Muscle layer of colon (tissue), 2 donors: Measurements from ENCODE around the gene CUX1.

Source experiments
- H3K27ac ChIP-seq: one replicate; pipeline ENCODE4 v1.7.0; 2013; ENCODE audit warnings: low read depth, mild to moderate bottlenecking, low read length, moderate library complexity
- H3K27me3 ChIP-seq, 2 donors: one replicate each; pipeline ENCODE4 v1.7.0; 2013; ENCODE audit warnings: low read length in 2 of 2, mild to moderate bottlenecking in 2 of 2; ENCODE audit not compliant: insufficient read depth in 2 of 2, control insufficient read depth in 1 of 2
- H3K36me3 ChIP-seq: one replicate; pipeline ENCODE4 v1.7.0; 2013; ENCODE audit warnings: mild to moderate bottlenecking, low read length; ENCODE audit not compliant: insufficient read depth
- H3K4me1 ChIP-seq: one replicate; pipeline ENCODE4 v1.7.0; 2013; ENCODE audit warnings: mild to moderate bottlenecking, low read length; ENCODE audit not compliant: insufficient read depth
- H3K4me3 ChIP-seq, 2 donors: one replicate each; pipeline ENCODE4 v1.7.0; 2013; ENCODE audit warnings: low read length in 2 of 2, low read depth in 1 of 2, mild to moderate bottlenecking in 1 of 2, moderate library complexity in 1 of 2
- H3K9ac ChIP-seq: one replicate; pipeline ENCODE4 v1.7.0; 2013; ENCODE audit warnings: low read length
- H3K9me3 ChIP-seq: one replicate; pipeline ENCODE4 v1.7.0; 2013; ENCODE audit warnings: mild to moderate bottlenecking, low read length
- donor health status: abdominal sarcoma.
- donor health status: Adenocarcinoma of cecum.

The CUX1 gene

GRCh38 chr7:102089175-102090098 is 272.0 kb downstream of the CUX1 start:
- no peak overlapping the region for H3K27ac ChIP-seq
- no peak overlapping the region for H3K4me3 ChIP-seq
- no peaks in the 10 kb centered on the region for H3K36me3 ChIP-seq
- no peaks in the 10 kb centered on the region for H3K9me3 ChIP-seq
- H3K9ac ChIP-seq = no peak overlapping the region
- H3K27me3 ChIP-seq = no peaks in the 10 kb centered on the region
- H3K4me1 ChIP-seq = peaks cover under 1% of the 10 kb centered on the region

DNA sequence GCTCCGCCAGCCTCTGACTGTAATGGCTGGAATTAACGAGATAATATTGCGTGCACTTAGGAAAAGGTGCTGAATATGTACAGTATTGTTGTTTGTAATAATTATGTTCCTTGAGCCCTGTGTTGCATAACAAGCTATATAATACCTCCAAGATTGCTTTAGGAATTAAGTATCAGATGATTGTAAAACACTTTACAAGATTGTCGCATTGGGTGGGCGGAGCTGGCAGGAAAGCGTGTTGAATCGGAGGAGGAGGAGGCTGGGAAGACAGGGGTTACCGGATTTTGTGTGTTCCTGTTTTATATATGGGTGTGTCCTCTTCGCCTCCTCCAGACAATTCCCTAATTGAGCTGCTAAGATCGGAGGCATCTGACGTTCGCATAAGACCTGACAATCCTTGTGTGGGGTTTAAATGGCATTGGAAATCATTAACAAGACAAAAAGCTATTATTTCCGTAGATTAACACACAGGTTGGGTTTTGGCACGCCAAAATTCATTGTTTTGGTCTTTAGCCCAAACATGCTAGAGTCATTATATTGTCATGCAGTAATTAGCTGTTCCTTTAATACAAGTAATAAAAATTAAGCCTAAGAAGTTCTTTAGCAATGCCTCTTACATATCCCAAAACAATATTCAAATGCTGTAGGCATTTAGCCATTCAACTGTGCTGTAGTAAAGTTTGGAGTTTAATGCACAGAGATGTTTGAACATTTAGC is 276.3 kb downstream of the CUX1 start:
- H3K9me3 ChIP-seq = no peaks in the 10 kb centered on the region
- H3K9ac ChIP-seq = no peak overlapping the region
- H3K27me3 ChIP-seq = no peaks in the 10 kb centered on the region
- peaks cover 8% of the 10 kb centered on the region for H3K4me1 ChIP-seq
- no peak overlapping the region for H3K4me3 ChIP-seq
- peaks cover 6% of the 10 kb centered on the region for H3K36me3 ChIP-seq
- no peak overlapping the region for H3K27ac ChIP-seq

GRCh38 chr7:102094316-102094650 is 276.9 kb downstream of the CUX1 start:
- Histone ChIP-seq H3K36me3 (peaks cover 6% of the 10 kb centered on the region), H3K4me1 (peaks cover 8% of the 10 kb centered on the region), H3K4me3 (no peak overlapping the region), H3K27me3 (no peaks in the 10 kb centered on the region), H3K9me3 (no peaks in the 10 kb centered on the region), H3K27ac (no peak overlapping the region), H3K9ac (no peak overlapping the region)

DNA sequence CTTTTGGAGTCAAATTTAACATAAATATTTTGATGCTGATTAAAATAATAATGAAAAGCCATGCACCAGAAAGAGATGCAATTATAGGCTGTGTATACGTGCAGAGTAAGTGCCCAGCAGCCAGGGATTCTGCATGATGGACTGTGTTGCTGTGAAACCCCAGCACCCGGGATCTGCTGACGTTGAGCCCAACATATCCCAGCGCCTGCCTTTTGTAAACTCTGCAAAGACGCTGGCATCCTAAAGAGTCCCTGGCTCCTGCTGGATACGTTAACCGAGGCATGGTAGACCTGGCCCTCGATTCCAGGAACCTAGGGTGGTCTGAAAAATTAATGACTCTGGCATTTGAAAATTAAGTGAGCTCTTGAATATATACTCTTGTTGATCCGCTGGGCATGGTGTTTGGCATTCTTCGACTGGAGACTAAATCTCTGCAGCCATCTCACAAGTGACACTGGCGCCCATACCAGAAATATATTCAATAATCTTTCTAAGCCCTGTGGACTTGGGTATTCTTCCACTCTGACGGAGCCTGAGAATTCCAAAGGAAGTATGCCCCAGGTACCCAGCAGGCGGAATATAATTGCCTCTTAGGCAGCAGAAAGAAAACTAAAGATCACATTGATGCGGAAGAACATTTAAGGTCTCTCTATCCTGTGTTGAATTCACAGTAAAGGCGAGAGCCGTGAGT is 278.0 kb downstream of the CUX1 start:
- Histone ChIP-seq H3K27ac (peak overlapping the region; percentile 42), H3K9ac (no peak overlapping the region), H3K9me3 (no peaks in the 10 kb centered on the region), H3K4me1 (peaks cover 8% of the 10 kb centered on the region), H3K4me3 (no peak overlapping the region), H3K36me3 (peaks cover 10% of the 10 kb centered on the region), H3K27me3 (no peaks in the 10 kb centered on the region)

DNA sequence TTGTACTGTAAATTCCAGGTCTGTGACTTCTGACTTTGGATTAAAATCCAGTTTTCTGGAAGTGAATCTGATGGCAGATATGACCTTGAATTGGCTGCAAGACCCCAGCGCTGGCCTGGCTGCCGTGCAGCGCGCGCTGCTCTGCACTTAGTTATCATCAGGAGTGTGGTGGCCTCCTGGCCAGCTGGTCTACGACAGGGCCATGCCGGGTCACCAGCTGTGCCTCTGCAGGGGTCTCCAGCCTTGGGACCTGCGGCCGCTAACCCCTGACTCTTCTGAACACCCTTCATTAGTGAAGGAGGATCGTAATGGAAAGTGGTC is 278.5 kb downstream of the CUX1 start:
- H3K9me3 ChIP-seq = no peaks in the 10 kb centered on the region
- peaks cover 8% of the 10 kb centered on the region for H3K4me1 ChIP-seq
- no peak overlapping the region for H3K4me3 ChIP-seq
- peaks cover 11% of the 10 kb centered on the region for H3K36me3 ChIP-seq
- H3K27me3 ChIP-seq = no peaks in the 10 kb centered on the region
- no peak overlapping the region for H3K9ac ChIP-seq
- no peak overlapping the region for H3K27ac ChIP-seq

- no peak overlapping the region for H3K9ac ChIP-seq
- H3K36me3 ChIP-seq = peaks cover 11% of the 10 kb centered on the region
- H3K4me3 ChIP-seq = no peak overlapping the region
- no peaks in the 10 kb centered on the region for H3K9me3 ChIP-seq
- H3K27me3 ChIP-seq = no peaks in the 10 kb centered on the region
- no peak overlapping the region for H3K27ac ChIP-seq
- peaks cover 8% of the 10 kb centered on the region for H3K4me1 ChIP-seq
These were observed 279.4 kb downstream of the CUX1 start for GRCh38 chr7:102096706-102097427.

GRCh38 chr7:102097601-102098161 is 280.3 kb downstream of the CUX1 start:
- Histone ChIP-seq H3K27me3 (no peaks in the 10 kb centered on the region), H3K36me3 (peaks cover 11% of the 10 kb centered on the region), H3K9me3 (no peaks in the 10 kb centered on the region), H3K4me1 (peaks cover 8% of the 10 kb centered on the region), H3K9ac (no peak overlapping the region), H3K4me3 (no peak overlapping the region), H3K27ac (no peak overlapping the region)

- no peaks in the 10 kb centered on the region for H3K27me3 ChIP-seq
- H3K4me1 ChIP-seq = peaks cover 8% of the 10 kb centered on the region
- H3K9me3 ChIP-seq = no peaks in the 10 kb centered on the region
- H3K9ac ChIP-seq = no peak overlapping the region
- H3K27ac ChIP-seq = no peak overlapping the region
- no peak overlapping the region for H3K4me3 ChIP-seq
- H3K36me3 ChIP-seq = peaks cover 16% of the 10 kb centered on the region
These were observed 281.6 kb downstream of the CUX1 start for GRCh38 chr7:102098986-102099385.

DNA sequence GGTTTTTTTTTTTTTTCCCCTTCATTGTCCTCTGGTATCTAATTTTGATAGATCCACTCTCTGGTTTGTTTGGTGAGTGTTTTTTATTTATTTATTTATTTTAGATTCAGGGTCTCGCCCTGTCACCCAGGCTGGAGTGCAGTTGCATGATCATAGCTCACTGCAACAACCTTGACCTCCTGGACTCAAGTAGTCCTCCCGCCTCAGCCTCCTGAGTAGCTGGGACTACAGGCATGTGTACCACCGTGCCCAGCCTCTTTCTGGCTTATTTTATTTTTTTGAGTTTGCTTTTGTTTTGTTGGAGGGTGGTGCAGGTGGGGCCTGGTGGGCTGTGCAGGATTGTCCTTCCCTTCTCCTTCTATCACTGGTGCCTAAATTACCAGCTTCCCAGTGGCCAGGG is 282.0 kb downstream of the CUX1 start:
- Histone ChIP-seq H3K9ac (no peak overlapping the region), H3K27me3 (no peaks in the 10 kb centered on the region), H3K4me1 (peaks cover 7% of the 10 kb centered on the region), H3K27ac (no peak overlapping the region), H3K36me3 (peaks cover 16% of the 10 kb centered on the region), H3K4me3 (no peak overlapping the region), H3K9me3 (no peaks in the 10 kb centered on the region)

GRCh38 chr7:102101111-102101551 is 283.7 kb downstream of the CUX1 start:
- H3K27me3 ChIP-seq = no peaks in the 10 kb centered on the region
- H3K4me1 ChIP-seq = no peaks in the 10 kb centered on the region
- no peak overlapping the region for H3K27ac ChIP-seq
- H3K9me3 ChIP-seq = no peaks in the 10 kb centered on the region
- peaks cover 22% of the 10 kb centered on the region for H3K36me3 ChIP-seq
- no peak overlapping the region for H3K9ac ChIP-seq
- H3K4me3 ChIP-seq = no peak overlapping the region

DNA sequence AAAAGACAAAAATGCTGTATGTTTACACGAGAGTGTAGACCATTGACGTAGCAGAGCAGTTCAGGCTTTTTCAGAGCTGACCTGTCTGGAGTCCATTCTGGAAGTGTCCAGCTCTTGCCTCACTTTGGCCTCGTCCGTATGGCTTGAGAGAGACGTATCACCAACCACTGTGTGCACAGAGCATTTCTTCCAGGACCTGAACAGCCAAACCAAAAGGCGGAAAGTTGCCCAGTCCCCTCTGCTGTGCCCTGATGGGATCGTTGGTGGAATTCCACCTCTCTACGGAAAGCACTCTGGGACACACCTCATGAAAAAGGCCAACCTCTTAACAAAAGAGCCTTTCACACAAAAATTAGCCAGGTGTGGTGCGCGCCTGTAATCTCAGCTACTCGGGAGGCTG is 284.5 kb downstream of the CUX1 start:
- Histone ChIP-seq H3K36me3 (peaks cover 22% of the 10 kb centered on the region), H3K9ac (no peak overlapping the region), H3K27ac (no peak overlapping the region), H3K4me3 (no peak overlapping the region), H3K4me1 (no peaks in the 10 kb centered on the region), H3K27me3 (no peaks in the 10 kb centered on the region), H3K9me3 (no peaks in the 10 kb centered on the region)
